ENCODE measurements around the gene RPL27. TPM values are rescaled to one million over a fixed set of nuclear protein-coding genes. Genes with fewer than 3 reads are reported as not detected.

RPL27 gene
- total RNA-seq, 4 donors from 2014 or later, result 800 to 1,300 (median 1,077) TPM

- ATAC-seq, result no peak
- Histone ChIP-seq H3K27ac (no peak overlapping the region), H3K9me3 (no peaks in the 10 kb centered on the region), H3K36me3 (no peaks in the 10 kb centered on the region), H3K4me3 (no peak overlapping the region), H3K27me3 (no peaks in the 10 kb centered on the region), H3K4me1 (peaks cover 14 to 17% of the 10 kb centered on the region in 2 donors)
- intact Hi-C loops (cut with DNase I; ENCODE audit: low total_unique reads), result no loop called here
- TF ChIP-seq CTCF (IDR thresholded peaks at IDR 0.05 in 4 of 5, conservative IDR thresholded peaks at IDR 0.05 in 1 of 5) (no peak), POLR2A (IDR thresholded peaks at IDR 0.05) (no peak)
- in situ Hi-C loops (cut with MboI; ENCODE audit: low sequenced_read_pairs in 4 of 4), result no loop called here
- DNase-seq, result no peak
These were observed 28.4 kb downstream of the RPL27 start for GRCh38 chr17:43026595-43026994.

- Histone ChIP-seq H3K27ac (no peak overlapping the region), H3K4me3 (no peak overlapping the region), H3K36me3 (no peaks in the 10 kb centered on the region), H3K4me1 (peaks cover 13 to 17% of the 10 kb centered on the region in 2 donors), H3K9me3 (no peaks in the 10 kb centered on the region), H3K27me3 (no peaks in the 10 kb centered on the region)
- intact Hi-C loops (cut with DNase I; ENCODE audit: low total_unique reads) (no loop called here), in situ Hi-C loops (cut with MboI; ENCODE audit: low sequenced_read_pairs in 4 of 4) (no loop called here)
- ATAC-seq (no peak), DNase-seq (no peak)
- TF ChIP-seq CTCF (IDR thresholded peaks at IDR 0.05 in 4 of 5, conservative IDR thresholded peaks at IDR 0.05 in 1 of 5) (no peak), POLR2A (IDR thresholded peaks at IDR 0.05) (no peak)
These were observed 29.1 kb downstream of the RPL27 start for GRCh38 chr17:43027091-43028032.

GRCh38 chr17:43028221-43028861 lies 30.1 kb downstream of the RPL27 start:
- peaks cover 9 to 11% of the 10 kb centered on the region in 2 donors for H3K4me1 ChIP-seq
- H3K9me3 ChIP-seq, result no peaks in the 10 kb centered on the region
- intact Hi-C loops (cut with DNase I; ENCODE audit: low total_unique reads) (no loop called here), in situ Hi-C loops (cut with MboI; ENCODE audit: low sequenced_read_pairs in 4 of 4) (no loop called here)
- ATAC-seq (peak; percentile 22 to 39), DNase-seq (peak; percentile 30 to 64)
- peak overlapping the region in 1 of 4 donors; percentile 26 for H3K27ac ChIP-seq
- no peaks in the 10 kb centered on the region for H3K27me3 ChIP-seq
- TF ChIP-seq POLR2A (IDR thresholded peaks at IDR 0.05) (no peak), CTCF (IDR thresholded peaks at IDR 0.05 in 4 of 5, conservative IDR thresholded peaks at IDR 0.05 in 1 of 5) (no peak)
- H3K36me3 ChIP-seq, result no peaks in the 10 kb centered on the region
- H3K4me3 ChIP-seq, result no peak overlapping the region

GRCh38 chr17:43030137-43030767 lies 32.0 kb downstream of the RPL27 start:
- no peaks in the 10 kb centered on the region for H3K36me3 ChIP-seq
- no peaks in the 10 kb centered on the region for H3K9me3 ChIP-seq
- peak; percentile 28 to 45 for ATAC-seq
- peaks cover 4 to 6% of the 10 kb centered on the region in 2 donors for H3K4me1 ChIP-seq
- in situ Hi-C loops (cut with MboI; ENCODE audit: low sequenced_read_pairs in 4 of 4), result loop anchor here in 1 of 4 donors (10.0 kb wide), 1 partner anchor 95 kb away; the partner anchor contains the start of gene BRCA1
- no peak for TF ChIP-seq POLR2A (IDR thresholded peaks at IDR 0.05)
- no peak for TF ChIP-seq CTCF (IDR thresholded peaks at IDR 0.05 in 4 of 5, conservative IDR thresholded peaks at IDR 0.05 in 1 of 5)
- H3K27ac ChIP-seq, result peak overlapping the region in 2 of 4 donors; percentile 63 to 73
- DNase-seq, result no peak
- H3K4me3 ChIP-seq, result no peak overlapping the region
- intact Hi-C loops (cut with DNase I; ENCODE audit: low total_unique reads), result no loop called here
- H3K27me3 ChIP-seq, result no peaks in the 10 kb centered on the region
